Rectal smooth muscle tissue (tissue), 1 donor: ENCODE measurements around the gene HSPB1.

Source experiments
- H3K27ac ChIP-seq: one replicate; pipeline ENCODE4 v1.7.0; 2013; ENCODE audit warnings: low read depth, low read length, inconsistent platforms
- H3K27me3 ChIP-seq: one replicate; pipeline ENCODE4 v1.7.0; 2013; ENCODE audit warnings: low read length; ENCODE audit not compliant: control insufficient read depth, insufficient read depth
- H3K36me3 ChIP-seq: one replicate; pipeline ENCODE4 v1.7.0; 2013; ENCODE audit warnings: low read length; ENCODE audit not compliant: control insufficient read depth, insufficient read depth
- H3K4me1 ChIP-seq: one replicate; pipeline ENCODE4 v1.7.0; 2013; ENCODE audit warnings: low read length; ENCODE audit not compliant: control insufficient read depth, insufficient read depth
- H3K4me3 ChIP-seq: one replicate; pipeline ENCODE4 v1.7.0; 2013; ENCODE audit warnings: low read length
- H3K9ac ChIP-seq: one replicate; pipeline ENCODE4 v1.7.0; 2013; ENCODE audit warnings: low read length

Gene HSPB1

DNA sequence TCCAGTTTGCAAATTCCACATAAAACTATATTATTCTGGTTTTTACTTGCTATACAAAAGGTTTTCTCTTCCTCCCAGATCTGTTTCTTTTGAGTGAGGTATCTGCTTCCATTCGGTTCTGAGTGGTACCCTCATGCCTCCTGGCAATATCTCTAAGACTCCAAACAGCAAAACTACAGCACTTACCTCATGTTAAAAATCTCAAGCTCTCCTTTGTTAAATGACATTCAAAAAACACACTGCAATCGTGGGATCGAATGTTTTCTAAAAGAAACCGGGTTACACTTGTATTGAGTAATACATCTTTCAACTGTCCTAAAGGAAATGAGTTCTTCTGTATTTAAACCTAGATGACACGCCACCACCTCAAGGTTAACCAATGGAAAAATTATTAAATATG, 45.2 kb downstream of the HSPB1 start:
- H3K4me1 ChIP-seq: peaks cover 3% of the 10 kb centered on the region
- H3K27me3 ChIP-seq: no peaks in the 10 kb centered on the region
- no peak overlapping the region for H3K27ac ChIP-seq
- no peak overlapping the region for H3K9ac ChIP-seq
- H3K36me3 ChIP-seq: peaks cover 25% of the 10 kb centered on the region
- H3K4me3 ChIP-seq: no peak overlapping the region

DNA sequence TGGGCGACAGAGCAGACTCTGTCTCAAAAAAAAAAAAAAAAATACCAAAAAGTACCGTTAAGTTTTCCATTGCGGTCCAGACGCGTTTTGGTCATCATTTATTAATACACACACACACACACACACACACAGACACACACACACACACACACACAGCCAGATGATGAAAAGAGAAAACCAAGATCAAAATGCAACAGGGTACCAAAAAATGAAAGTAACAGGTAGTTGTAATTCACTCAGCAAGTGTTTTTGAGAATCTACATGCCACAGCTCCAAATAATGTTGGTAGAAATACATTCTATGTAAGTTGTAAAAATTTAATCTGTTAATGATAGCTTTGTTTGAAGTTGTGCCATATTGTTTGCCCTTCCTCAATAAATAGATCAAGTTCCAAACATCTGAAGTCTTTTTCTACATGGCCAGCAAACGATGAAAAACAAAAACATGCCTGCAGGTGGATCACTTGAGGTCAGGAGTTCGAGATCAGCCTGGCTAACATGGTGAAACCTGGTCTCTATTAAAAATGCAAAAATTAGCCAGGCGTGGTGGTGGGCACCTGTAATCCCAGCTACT, 46.9 kb downstream of the HSPB1 start:
- no peak overlapping the region for H3K4me3 ChIP-seq
- no peak overlapping the region for H3K27ac ChIP-seq
- H3K4me1 ChIP-seq: peaks cover 3% of the 10 kb centered on the region
- H3K27me3 ChIP-seq: no peaks in the 10 kb centered on the region
- H3K9ac ChIP-seq: no peak overlapping the region
- peaks cover 16% of the 10 kb centered on the region for H3K36me3 ChIP-seq

DNA sequence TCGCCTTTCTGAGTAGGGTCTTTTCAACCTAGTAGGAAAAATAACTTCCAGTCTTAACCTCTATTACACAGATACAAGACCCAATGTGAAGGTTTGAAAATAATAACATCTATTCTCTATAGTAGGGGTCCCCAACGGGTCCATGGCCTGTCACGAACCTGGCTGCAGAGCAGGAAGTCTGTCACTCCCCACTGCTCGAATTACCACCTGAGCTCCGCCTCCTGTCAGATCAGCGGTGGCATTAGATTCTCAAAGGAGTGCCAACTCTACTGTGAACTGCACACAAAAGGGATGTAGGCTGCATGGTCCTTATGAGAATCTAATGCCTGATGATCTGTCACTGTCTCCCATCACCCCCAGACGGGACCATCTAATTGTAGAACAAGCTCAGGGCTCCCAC, 48.9 kb downstream of the HSPB1 start:
- H3K4me1 ChIP-seq: peaks cover 6% of the 10 kb centered on the region
- H3K36me3 ChIP-seq: peaks cover 9% of the 10 kb centered on the region

DNA sequence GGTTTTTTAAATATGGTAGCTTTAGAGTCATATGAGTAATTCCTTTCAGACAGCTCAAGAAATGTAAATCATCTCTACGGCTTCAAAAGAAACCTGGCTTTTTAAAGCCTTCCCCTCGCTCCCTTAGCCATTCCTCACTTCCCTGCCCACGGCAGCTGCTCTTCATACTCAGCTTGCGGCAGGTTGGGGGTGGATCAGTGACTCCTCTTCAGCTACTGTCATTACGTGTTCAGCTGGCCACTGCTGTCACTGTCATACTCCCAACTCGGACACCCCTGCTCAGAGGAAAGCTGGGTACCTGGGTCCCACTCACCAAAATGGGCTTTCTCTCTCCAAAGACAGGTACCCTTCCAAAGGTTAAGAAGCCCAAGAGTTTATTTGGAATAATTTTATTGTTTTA, 49.7 kb downstream of the HSPB1 start:
- Histone ChIP-seq H3K27me3 (no peaks in the 10 kb centered on the region), H3K9ac (no peak overlapping the region), H3K36me3 (peaks cover 6% of the 10 kb centered on the region), H3K27ac (no peak overlapping the region), H3K4me3 (no peak overlapping the region), H3K4me1 (peaks cover 8% of the 10 kb centered on the region)

More for the DNA sequence above, 48.9 kb downstream of the HSPB1 start:
- Histone ChIP-seq H3K4me3 (no peak overlapping the region), H3K27me3 (no peaks in the 10 kb centered on the region), H3K27ac (no peak overlapping the region), H3K9ac (no peak overlapping the region)

DNA sequence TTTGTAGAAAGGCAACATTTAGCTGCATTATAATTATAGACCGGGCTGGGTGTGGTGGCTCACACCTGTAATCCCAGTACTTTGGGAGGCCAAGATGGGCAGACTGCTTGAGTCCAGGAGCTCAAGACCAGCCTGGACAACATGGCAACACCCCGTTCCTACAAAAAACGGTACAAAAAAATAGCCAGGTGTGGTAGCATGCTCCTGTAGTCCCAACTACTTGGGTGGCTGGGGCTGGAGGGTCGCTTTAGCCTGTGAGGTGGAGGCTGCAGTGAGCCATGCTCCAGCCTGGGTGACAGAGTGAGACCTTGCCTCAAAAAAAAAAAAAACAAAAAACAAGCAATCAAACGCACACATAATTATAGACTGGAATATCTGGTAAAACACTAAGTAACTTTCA, 51.3 kb downstream of the HSPB1 start:
- Histone ChIP-seq H3K36me3 (peaks cover 6% of the 10 kb centered on the region), H3K27ac (no peak overlapping the region), H3K27me3 (no peaks in the 10 kb centered on the region), H3K4me3 (no peak overlapping the region), H3K4me1 (peaks cover 8% of the 10 kb centered on the region), H3K9ac (no peak overlapping the region)
